CD4-positive, CD25-positive, alpha-beta regulatory T cell (primary cell): Measurements from ENCODE around the gene VPS35. TPM values are rescaled to one million over a fixed set of nuclear protein-coding genes. Genes with fewer than 3 reads are reported as not detected.

ENCODE experiments used
- ATAC-seq, 2 donors: fragments of 150-1000 bp; cut with Tn5 transposase; one replicate each; pipeline ENCODE4 v1.10.0; 2021; ENCODE audit warnings: low read depth in 2 of 2, moderate number of reproducible peaks in 2 of 2, moderate library complexity in 1 of 2
- DNase-seq, 3 donors: peaks; one replicate each; pipeline versions ENCODE4 v3.0.0 to v3.0.0-alpha.2; 2012 to 2022; ENCODE audit warnings: mixed read lengths in 1 of 3
- H3K27ac ChIP-seq: one replicate; pipeline ENCODE4 v1.7.0; 2013; ENCODE audit warnings: mild to moderate bottlenecking, low read length; ENCODE audit not compliant: insufficient read depth, poor library complexity, severe bottlenecking
- H3K27me3 ChIP-seq: one replicate; pipeline ENCODE4 v1.7.0; 2013; ENCODE audit warnings: low read length; ENCODE audit not compliant: control insufficient read depth, insufficient read depth
- H3K36me3 ChIP-seq: one replicate; pipeline ENCODE4 v1.7.0; 2013; ENCODE audit warnings: mild to moderate bottlenecking, low read length, moderate library complexity; ENCODE audit not compliant: control insufficient read depth, insufficient read depth
- H3K4me1 ChIP-seq: 2 replicates; pipeline ENCODE4 v1.7.0; 2013; ENCODE audit warnings: mild to moderate bottlenecking, low read length; ENCODE audit not compliant: insufficient read depth, control insufficient read depth, poor library complexity, severe bottlenecking
- H3K4me3 ChIP-seq: one replicate; pipeline ENCODE4 v1.7.0; 2013; ENCODE audit warnings: low read depth, mild to moderate bottlenecking, low read length, moderate library complexity
- H3K9me3 ChIP-seq, 2 experiments: 1 replicate in 1 of 2; 2 replicates in 1 of 2; pipeline ENCODE4 v1.7.0; 2013; ENCODE audit warnings: low read length in 2 of 2, mild to moderate bottlenecking in 1 of 2, moderate library complexity in 1 of 2; ENCODE audit not compliant: control insufficient read depth in 2 of 2
- H3K27ac Mint-ChIP-seq, 3 donors: one replicate each; pipeline ENCODE4 v1.8.0; 2020 to 2022; ENCODE audit warnings: mild to moderate bottlenecking in 3 of 3, mixed read lengths in 3 of 3, moderate library complexity in 2 of 3
- H3K27me3 Mint-ChIP-seq: one replicate; pipeline ENCODE4 v1.8.0; 2022; ENCODE audit warnings: mild to moderate bottlenecking, mixed read lengths
- H3K36me3 Mint-ChIP-seq: one replicate; pipeline ENCODE4 v1.8.0; 2020; ENCODE audit warnings: mixed read lengths
- H3K4me1 Mint-ChIP-seq, 4 donors: one replicate each; pipeline ENCODE4 v1.8.0; 2020 to 2022; ENCODE audit warnings: mixed read lengths in 4 of 4, mild to moderate bottlenecking in 1 of 4
- H3K4me3 Mint-ChIP-seq, 4 donors: one replicate each; pipeline ENCODE4 v1.8.0; 2020 to 2022; ENCODE audit warnings: mild to moderate bottlenecking in 4 of 4, mixed read lengths in 4 of 4, moderate library complexity in 3 of 4
- H3K9me3 Mint-ChIP-seq, 7 donors: one replicate each; pipeline ENCODE4 v1.8.0; 2020 to 2022; ENCODE audit warnings: mixed read lengths in 7 of 7, mild to moderate bottlenecking in 3 of 7, moderate library complexity in 2 of 7
- polyA plus RNA-seq, 4 donors: library from polyadenylated mRNA; unstranded; fragments of 300-500 nt; fragmentation: Illumina TruSeq; gene quantifications; one replicate each; pipeline ENCODE4 v1.2.3, GENCODE V29; 2021
- total RNA-seq: library from RNA; stranded (reverse); gene quantifications from one replicate; pipeline ENCODE4 v1.2.3, GENCODE V29; 2022

The VPS35 gene
- total and polyA plus RNA-seq, 5 donors from 2014 or later = 34.1 to 90.3 (median 85.6) TPM

DNA sequence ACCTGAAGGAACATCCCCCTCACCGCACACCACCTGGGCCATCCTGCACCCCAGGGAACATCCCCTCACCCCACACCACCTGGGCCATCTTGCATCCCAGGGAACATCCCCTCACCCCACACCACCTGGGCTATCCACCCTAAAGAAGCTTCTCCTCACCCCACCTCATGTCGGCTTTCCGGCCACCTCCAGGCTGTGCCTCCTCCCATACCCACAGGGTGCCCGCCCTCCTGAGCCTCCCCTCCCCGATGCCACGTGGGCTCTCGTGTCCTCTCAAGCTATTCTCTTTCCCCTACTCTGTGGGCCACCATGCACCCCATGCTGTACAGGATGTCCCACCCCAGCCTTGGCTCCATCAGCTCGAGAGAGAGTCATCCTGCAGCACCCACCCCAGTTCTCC is 41.1 kb upstream of the VPS35 start:
- Histone ChIP-seq H3K9me3 (no peaks in the 10 kb centered on the region), H3K27me3 (no peaks in the 10 kb centered on the region), H3K4me1 (no peaks in the 10 kb centered on the region), H3K27ac (no peak overlapping the region), H3K4me3 (no peak overlapping the region), H3K36me3 (no peaks in the 10 kb centered on the region)
- DNase-seq = no peak
- Mint-ChIP-seq H3K27me3 (peaks cover 5% of the 10 kb centered on the region), H3K4me3 (no peak overlapping the region), H3K36me3 (no peaks in the 10 kb centered on the region), H3K4me1 (no peaks in the 10 kb centered on the region), H3K9me3 (peaks cover 0 to 9% (median 2%) of the 10 kb centered on the region in 7 donors), H3K27ac (no peak overlapping the region)
- no peak for ATAC-seq

DNA sequence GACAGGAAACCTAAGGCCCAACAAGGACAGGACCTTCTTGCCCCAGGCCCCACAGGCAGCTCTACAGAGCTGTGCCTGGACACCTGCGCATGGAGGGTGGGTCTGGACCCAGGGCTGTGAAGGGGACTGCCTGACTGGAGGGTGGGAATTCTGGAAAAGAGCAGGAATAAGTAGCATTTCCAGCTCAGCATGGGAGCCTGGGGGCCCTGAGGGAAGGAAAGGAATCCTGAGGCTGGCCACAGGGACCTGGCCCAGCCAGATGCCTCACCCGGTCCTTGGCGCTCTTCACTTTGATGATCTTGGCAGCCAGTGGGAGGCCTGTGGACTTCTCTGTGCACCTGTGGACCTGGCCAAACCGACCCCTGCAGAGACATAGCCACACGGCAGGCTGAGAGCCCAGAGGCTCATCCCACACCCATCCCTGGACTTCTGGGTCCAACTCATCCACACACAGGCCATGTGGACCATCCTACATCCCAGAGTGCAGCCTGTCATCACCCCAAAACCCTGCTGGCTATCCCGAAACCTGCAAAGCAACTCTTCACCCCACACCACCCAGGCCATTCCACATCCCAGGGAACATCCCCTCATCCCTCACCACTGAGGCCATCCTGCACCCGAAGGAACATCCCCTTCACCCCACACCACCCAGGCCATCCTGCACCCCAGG is 40.5 kb upstream of the VPS35 start:
- H3K4me3 ChIP-seq = no peak overlapping the region
- DNase-seq = no peak
- Mint-ChIP-seq H3K27ac (no peak overlapping the region), H3K36me3 (no peaks in the 10 kb centered on the region), H3K27me3 (peaks cover 5% of the 10 kb centered on the region), H3K4me3 (no peak overlapping the region), H3K4me1 (no peaks in the 10 kb centered on the region), H3K9me3 (peaks cover 0 to 13% (median 4%) of the 10 kb centered on the region in 7 donors)
- H3K36me3 ChIP-seq = no peaks in the 10 kb centered on the region
- no peak overlapping the region for H3K27ac ChIP-seq
- no peaks in the 10 kb centered on the region for H3K9me3 ChIP-seq
- no peaks in the 10 kb centered on the region for H3K27me3 ChIP-seq
- H3K4me1 ChIP-seq = no peaks in the 10 kb centered on the region
- no peak for ATAC-seq

DNA sequence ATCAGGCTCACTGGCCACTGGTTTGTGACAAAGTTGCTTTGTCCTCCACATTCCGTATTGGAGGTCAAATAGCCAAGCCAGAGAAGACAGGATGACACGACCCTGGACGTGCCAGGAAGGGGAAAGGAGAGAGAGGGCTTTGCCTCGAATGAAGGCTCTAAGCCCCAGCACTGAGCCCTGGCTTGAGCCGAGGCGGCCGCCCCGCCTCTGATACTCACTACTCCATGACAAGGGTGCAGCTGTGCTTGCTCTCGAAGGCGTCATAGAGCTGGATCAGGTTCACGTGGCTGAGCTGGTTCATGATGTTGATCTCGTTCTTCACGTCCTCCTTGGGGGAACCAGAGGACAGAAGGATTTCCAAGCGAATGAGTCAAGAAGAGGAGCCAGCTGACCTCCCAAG is 39.8 kb upstream of the VPS35 start:
- ATAC-seq (no peak), DNase-seq (no peak)
- Histone ChIP-seq H3K4me1 (no peaks in the 10 kb centered on the region), H3K36me3 (no peaks in the 10 kb centered on the region), H3K27ac (no peak overlapping the region), H3K9me3 (no peaks in the 10 kb centered on the region), H3K27me3 (no peaks in the 10 kb centered on the region), H3K4me3 (no peak overlapping the region)
- H3K4me3 Mint-ChIP-seq = no peak overlapping the region
- no peaks in the 10 kb centered on the region for H3K4me1 Mint-ChIP-seq
- no peaks in the 10 kb centered on the region for H3K36me3 Mint-ChIP-seq
- H3K27ac Mint-ChIP-seq = no peak overlapping the region
- peaks cover 0 to 15% (median 4%) of the 10 kb centered on the region in 7 donors for H3K9me3 Mint-ChIP-seq
- H3K27me3 Mint-ChIP-seq = peaks cover 5% of the 10 kb centered on the region

DNA sequence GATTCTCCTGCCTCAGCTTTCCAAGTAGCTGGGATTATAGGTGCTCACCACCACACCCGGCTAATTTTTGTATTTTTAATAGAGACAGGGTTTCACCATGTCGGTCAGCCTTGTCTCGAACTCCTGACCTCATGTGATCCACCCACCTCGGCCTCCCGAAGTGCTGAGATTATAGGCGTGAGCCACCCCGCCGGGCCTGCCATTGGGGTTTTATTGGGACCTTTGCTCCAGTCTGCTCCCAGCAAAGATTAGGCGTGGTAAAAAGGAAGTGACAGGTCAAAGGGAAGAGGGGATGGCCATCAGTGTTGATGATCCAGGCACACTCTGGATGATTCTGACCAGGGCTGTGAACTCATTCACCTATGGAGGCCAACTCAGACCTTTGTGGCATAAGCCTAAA is 38.7 kb upstream of the VPS35 start:
- Histone ChIP-seq H3K27me3 (no peaks in the 10 kb centered on the region), H3K9me3 (no peaks in the 10 kb centered on the region), H3K36me3 (no peaks in the 10 kb centered on the region), H3K4me1 (no peaks in the 10 kb centered on the region), H3K4me3 (no peak overlapping the region), H3K27ac (no peak overlapping the region)
- Mint-ChIP-seq H3K27me3 (peaks cover 5% of the 10 kb centered on the region), H3K36me3 (no peaks in the 10 kb centered on the region), H3K4me1 (no peaks in the 10 kb centered on the region), H3K27ac (peak overlapping the region in 1 of 3 donors; percentile 9), H3K9me3 (peaks cover 0 to 15% (median 5%) of the 10 kb centered on the region in 7 donors), H3K4me3 (no peak overlapping the region)
- ATAC-seq (no peak), DNase-seq (no peak)

DNA sequence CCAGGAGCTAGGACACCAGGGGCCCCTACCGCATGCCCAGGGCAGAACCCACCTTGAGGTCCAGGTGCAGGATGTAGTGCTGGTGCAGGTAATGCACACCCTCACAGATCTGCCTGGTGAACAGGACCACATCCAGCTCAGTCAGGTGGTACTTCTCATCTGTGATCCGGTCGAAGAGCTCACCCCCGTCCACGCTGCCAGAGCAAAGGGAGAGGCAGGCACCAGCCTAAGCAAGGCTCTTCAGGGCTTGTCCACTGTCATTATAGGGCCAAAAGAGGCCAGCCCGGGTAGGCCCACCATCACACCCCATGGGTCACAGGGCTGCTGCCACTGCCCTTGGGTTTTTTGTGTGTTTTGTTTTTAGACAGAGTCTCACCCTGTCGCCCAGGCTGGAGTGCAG is 38.2 kb upstream of the VPS35 start:
- no peaks in the 10 kb centered on the region for H3K4me1 ChIP-seq
- H3K9me3 Mint-ChIP-seq = peaks cover 0 to 15% (median 5%) of the 10 kb centered on the region in 7 donors
- H3K27me3 Mint-ChIP-seq = peaks cover 5% of the 10 kb centered on the region
- H3K4me1 Mint-ChIP-seq = no peaks in the 10 kb centered on the region
- no peak overlapping the region for H3K27ac Mint-ChIP-seq
- DNase-seq (no peak), ATAC-seq (no peak)
- no peaks in the 10 kb centered on the region for H3K36me3 ChIP-seq
- H3K4me3 Mint-ChIP-seq = no peak overlapping the region
- H3K9me3 ChIP-seq = no peaks in the 10 kb centered on the region
- no peaks in the 10 kb centered on the region for H3K36me3 Mint-ChIP-seq
- no peaks in the 10 kb centered on the region for H3K27me3 ChIP-seq
- no peak overlapping the region for H3K4me3 ChIP-seq
- H3K27ac ChIP-seq = no peak overlapping the region

DNA sequence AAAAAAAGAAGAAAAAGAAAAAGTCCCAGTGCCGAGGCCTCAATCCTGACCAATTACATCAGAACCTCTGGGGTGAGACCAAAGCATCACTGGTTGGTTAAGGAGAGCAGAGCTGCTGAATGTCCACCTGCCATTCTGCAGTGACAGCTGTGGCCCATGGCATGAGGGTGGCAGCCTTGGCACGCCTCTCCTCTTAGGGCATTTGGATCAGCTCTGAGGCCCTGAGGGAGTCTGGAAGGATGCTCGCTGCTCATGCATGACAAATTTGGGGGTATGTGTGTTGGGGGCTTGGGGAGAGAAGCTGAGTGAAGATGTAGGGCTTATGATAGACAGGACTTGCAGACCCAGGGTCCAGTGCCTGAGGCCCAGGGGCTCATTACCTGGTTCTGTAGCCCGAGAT is 32.9 kb upstream of the VPS35 start:
- H3K36me3 ChIP-seq = no peaks in the 10 kb centered on the region
- H3K27me3 Mint-ChIP-seq = peaks cover 5% of the 10 kb centered on the region

DNA sequence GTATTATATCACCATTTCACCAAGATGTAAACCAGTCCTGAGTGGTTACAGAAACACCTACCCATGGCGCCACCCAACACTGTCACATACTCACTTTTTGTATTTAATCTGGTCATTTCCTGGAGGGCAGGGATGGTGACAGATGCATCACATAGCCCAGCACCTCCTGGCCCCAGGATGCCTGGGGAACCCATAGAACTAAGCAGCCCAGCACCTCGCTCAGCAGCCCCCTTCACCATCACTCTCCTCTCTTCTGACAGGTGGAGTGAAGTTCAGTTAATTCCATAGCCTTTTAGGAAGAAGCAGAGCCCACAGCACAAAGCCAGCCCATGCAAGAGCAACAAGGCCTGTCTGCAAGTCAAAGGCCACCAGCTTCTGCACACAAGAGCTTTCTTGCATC is 31.6 kb upstream of the VPS35 start:
- Mint-ChIP-seq H3K9me3 (peaks cover 0 to 10% (median 2%) of the 10 kb centered on the region in 7 donors), H3K27me3 (no peaks in the 10 kb centered on the region), H3K4me1 (no peaks in the 10 kb centered on the region), H3K27ac (no peak overlapping the region), H3K36me3 (no peaks in the 10 kb centered on the region), H3K4me3 (no peak overlapping the region)
- Histone ChIP-seq H3K4me1 (no peaks in the 10 kb centered on the region), H3K27ac (no peak overlapping the region), H3K9me3 (no peaks in the 10 kb centered on the region), H3K36me3 (no peaks in the 10 kb centered on the region), H3K27me3 (no peaks in the 10 kb centered on the region), H3K4me3 (no peak overlapping the region)
- ATAC-seq (no peak), DNase-seq (no peak)

More for the DNA sequence above, 32.9 kb upstream of the VPS35 start:
- Mint-ChIP-seq H3K27ac (no peak overlapping the region), H3K4me1 (no peaks in the 10 kb centered on the region), H3K9me3 (peaks cover 0 to 15% (median 5%) of the 10 kb centered on the region in 7 donors), H3K36me3 (no peaks in the 10 kb centered on the region), H3K4me3 (no peak overlapping the region)
- Histone ChIP-seq H3K4me3 (no peak overlapping the region), H3K4me1 (no peaks in the 10 kb centered on the region), H3K27me3 (no peaks in the 10 kb centered on the region), H3K9me3 (no peaks in the 10 kb centered on the region), H3K27ac (no peak overlapping the region)
- ATAC-seq = no peak
- no peak for DNase-seq

DNA sequence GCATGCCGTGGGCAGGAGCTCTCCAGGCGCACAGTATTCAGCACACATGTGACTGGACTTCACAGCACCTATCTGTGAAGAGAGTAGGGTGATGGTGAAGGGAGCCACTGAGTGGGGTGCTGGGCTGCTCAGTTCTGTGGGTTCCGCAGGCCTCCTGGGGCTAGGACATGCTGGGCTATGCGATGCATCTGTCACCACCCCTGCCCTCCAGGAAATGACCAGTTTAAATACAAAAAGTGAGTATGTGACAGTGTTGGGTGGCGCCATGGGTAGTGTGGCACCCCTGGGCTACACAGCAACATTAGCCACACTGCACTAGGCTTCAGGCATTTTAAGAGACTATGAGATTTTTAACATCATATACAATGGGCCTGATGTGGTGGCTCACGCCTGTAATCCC is 30.6 kb upstream of the VPS35 start:
- no peak overlapping the region for H3K27ac ChIP-seq
- H3K4me1 ChIP-seq = no peaks in the 10 kb centered on the region
- DNase-seq = no peak
- no peak overlapping the region for H3K4me3 Mint-ChIP-seq
- H3K27ac Mint-ChIP-seq = peak overlapping the region in 1 of 3 donors; percentile 14
- H3K9me3 Mint-ChIP-seq = peaks cover 0 to 4% (median 0%) of the 10 kb centered on the region in 7 donors
- H3K36me3 Mint-ChIP-seq = no peaks in the 10 kb centered on the region
- H3K4me1 Mint-ChIP-seq = no peaks in the 10 kb centered on the region
- H3K27me3 ChIP-seq = no peaks in the 10 kb centered on the region
- no peaks in the 10 kb centered on the region for H3K27me3 Mint-ChIP-seq
- H3K9me3 ChIP-seq = no peaks in the 10 kb centered on the region
- H3K4me3 ChIP-seq = no peak overlapping the region
- H3K36me3 ChIP-seq = no peaks in the 10 kb centered on the region
- ATAC-seq = no peak
